DND-41 (cell line): ENCODE results near the gene ABHD17C.

Experiments used
- CTCF ChIP-seq: IDR thresholded peaks from 2 replicates; pipeline ENCODE4 v1.5.1; 2012; ENCODE audit warnings: borderline replicate concordance, low read length, moderate library complexity, mild to moderate bottlenecking; ENCODE audit not compliant: poor library complexity, severe bottlenecking; ENCODE audit errors: extremely low read depth
- EZH2 ChIP-seq: IDR thresholded peaks from 3 replicates; pipeline ENCODE4 v1.6.1; 2012; ENCODE audit warnings: borderline replicate concordance, low read depth, mild to moderate bottlenecking, moderate library complexity, low read length, inconsistent platforms; ENCODE audit not compliant: severe bottlenecking

GRCh38 chr15:80679804-80680175 lies 15.3 kb upstream of the ABHD17C start:
- TF ChIP-seq CTCF (no peak), EZH2 (no peak)
